ENCODE measurements around the gene CC2D1A. TPM values are rescaled to one million over a fixed set of nuclear protein-coding genes. Genes with fewer than 3 reads are reported as not detected.
A peak's percentile ranks its signal among the peaks of the same experiment; 100 is the strongest.

The CC2D1A gene
- total RNA-seq (10 to 100 TPM; 25.9 to 41.3 (median 37.4) TPM), total RNA-seq (7.5 to 43.3 (median 29.4) reads per million in 29 experiments)
- total RNA-seq (2013): 22.0 TPM

DNA sequence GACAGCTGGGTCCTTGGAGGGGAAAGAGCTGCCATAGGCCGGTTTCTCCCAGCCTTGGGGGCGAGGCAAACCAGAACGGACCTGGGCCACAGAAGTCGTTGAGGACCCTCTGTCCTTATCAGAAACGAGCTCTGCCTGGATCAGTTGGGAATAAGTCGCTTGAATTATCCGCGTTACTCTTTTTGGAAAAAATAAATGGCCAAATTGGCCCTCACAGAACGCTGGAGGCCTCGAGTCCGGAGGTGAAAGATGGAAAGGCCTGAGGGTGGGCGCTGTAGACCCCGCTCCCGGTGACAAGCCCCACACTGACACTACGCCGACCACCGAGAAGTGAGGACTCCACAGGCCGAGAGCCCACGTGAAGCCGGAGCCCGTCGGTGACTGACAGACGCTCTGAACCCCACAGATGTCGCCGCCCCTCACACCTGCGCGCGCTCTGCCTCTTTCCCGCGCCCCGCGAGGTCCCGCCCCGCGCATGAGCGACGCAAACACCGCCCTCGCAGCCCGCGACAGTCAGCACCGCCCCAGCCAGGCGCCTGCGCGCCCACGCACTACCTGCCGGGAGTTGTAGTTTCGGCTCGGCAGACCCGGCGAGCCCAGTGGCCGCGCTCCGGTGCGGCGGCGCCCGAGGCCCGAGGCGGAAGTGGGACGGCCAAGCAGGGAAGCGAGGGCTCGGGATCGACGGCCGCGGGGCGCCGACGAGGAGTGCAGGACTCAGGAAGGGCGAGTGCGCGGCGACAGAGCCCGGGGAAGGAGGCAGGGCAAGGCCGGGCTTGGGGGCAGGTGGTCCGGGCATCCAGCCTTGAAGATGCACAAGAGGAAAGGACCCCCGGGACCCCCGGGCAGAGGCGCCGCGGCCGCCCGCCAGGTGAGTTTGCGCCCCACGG lies at the start of gene CC2D1A, which contains the start of gene BRME1:
Gene CC2D1A, plus strand, starts transcription at position 568 of the 887 bp plus-strand sequence. Its CDS starts 241 bp downstream, at position 809.
Gene BRME1, minus strand, starts transcription at position 484 of the 887 bp plus-strand sequence. CDS start 1,225 bp downstream, outside the sequence.
- H3K9me3 ChIP-seq: no peaks in the 10 kb centered on the region
- peak within 1 kb of the TSS; percentile 15 for H3K27ac ChIP-seq (ENCODE audit: low read length)
- peaks cover 0 to 4% of the 10 kb centered on the region in 2 donors for H3K36me3 ChIP-seq (ENCODE audit: control insufficient read depth in 2 of 2, extremely low read depth in 1 of 2, insufficient read depth in 1 of 2, low read length in 1 of 2)
- CTCF ChIA-PET: interaction anchor here in 1 of 2 donors (0.7 to 0.9 kb wide), 3 partner anchors 19 to 27 kb away, joined by 4 to 5 read pairs (median 4); no protein-coding TSS in a partner anchor
- H3K27me3 ChIP-seq (replicated peaks in 1 of 2; ENCODE audit: control insufficient read depth in 2 of 2, extremely low read depth in 1 of 2, insufficient read depth in 2 of 2, low read length in 1 of 2): no peaks in the 10 kb centered on the region
- peaks cover 7 to 20% of the 10 kb centered on the region in 2 experiments for H3K4me1 ChIP-seq (ENCODE audit: control insufficient read depth in 1 of 2, extremely low read depth in 1 of 2, insufficient read depth in 2 of 2, low read length in 2 of 2)
- DNase-seq (peak; percentile 84 to 95 (median 93)), ATAC-seq (replicated peaks in 1 of 4) (peak; percentile 99 to 100 (median 99))
- Mint-ChIP-seq H3K36me3 (peaks cover 9% of the 10 kb centered on the region), H3K9me3 (no peaks in the 10 kb centered on the region), H3K27ac (peak within 1 kb of the TSS; percentile 76 to 85), H3K27me3 (no peaks in the 10 kb centered on the region), H3K4me3 (peak within 1 kb of the TSS; percentile 78 to 85 (median 83)), H3K4me1 (peaks cover 14 to 25% (median 17%) of the 10 kb centered on the region in 3 donors)
- POLR2A ChIA-PET: no interaction called here
- 11% methylated on average over 75 of the region's 86 CpGs for WGBS (ENCODE audit: insufficient coverage)
- H3K4me3 ChIP-seq (ENCODE audit: control insufficient read depth in 1 of 2, extremely low read depth in 1 of 2, low read length in 1 of 2): peak within 1 kb of the TSS; percentile 65 to 67

DNA sequence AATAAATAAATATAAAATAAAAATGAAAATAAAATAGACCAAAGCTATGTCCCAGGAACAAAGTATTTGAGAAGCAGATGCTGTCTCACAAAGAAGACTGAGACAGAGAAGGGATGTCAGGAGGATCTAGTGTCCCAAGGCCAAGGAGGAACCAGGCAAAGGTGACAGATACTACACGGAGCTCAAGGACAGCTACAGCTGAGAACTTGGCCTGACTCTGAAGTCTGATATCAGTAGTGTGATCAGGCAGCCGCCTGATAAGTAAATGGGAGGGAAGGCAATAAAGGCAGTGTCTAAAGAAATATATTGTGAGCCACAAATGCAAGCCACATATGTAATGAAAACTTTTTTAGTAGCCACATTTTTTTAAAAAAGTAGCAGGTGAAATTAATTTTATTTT lies 49.5 kb upstream of the CC2D1A start:
- H3K27ac Mint-ChIP-seq: no peak overlapping the region
- H3K9me3 Mint-ChIP-seq: no peaks in the 10 kb centered on the region
- ChIA-PET POLR2A (no interaction called here), CTCF (interaction anchor here in 1 of 2 donors (0.5 to 0.8 kb wide), 2 partner anchors 56 to 258 kb away, joined by 6 read pairs; no protein-coding TSS in a partner anchor)
- Histone ChIP-seq H3K4me3 (ENCODE audit: control insufficient read depth in 1 of 2, extremely low read depth in 1 of 2, low read length in 1 of 2) (no peak overlapping the region), H3K4me1 (ENCODE audit: control insufficient read depth in 1 of 2, extremely low read depth in 1 of 2, insufficient read depth in 2 of 2, low read length in 2 of 2) (peaks cover 0 to 10% of the 10 kb centered on the region in 2 experiments), H3K9me3 (no peaks in the 10 kb centered on the region), H3K27me3 (replicated peaks in 1 of 2; ENCODE audit: control insufficient read depth in 2 of 2, extremely low read depth in 1 of 2, insufficient read depth in 2 of 2, low read length in 1 of 2) (no peaks in the 10 kb centered on the region), H3K36me3 (ENCODE audit: control insufficient read depth in 2 of 2, extremely low read depth in 1 of 2, insufficient read depth in 1 of 2, low read length in 1 of 2) (no peaks in the 10 kb centered on the region), H3K27ac (ENCODE audit: low read length) (no peak overlapping the region)
- H3K4me3 Mint-ChIP-seq: no peak overlapping the region
- DNase-seq: no peak
- no peaks in the 10 kb centered on the region for H3K36me3 Mint-ChIP-seq
- 83% methylated on average over 1 of the region's 2 CpGs for WGBS (ENCODE audit: insufficient coverage)
- H3K4me1 Mint-ChIP-seq: peaks cover 13 to 16% (median 15%) of the 10 kb centered on the region in 3 donors
- no peaks in the 10 kb centered on the region for H3K27me3 Mint-ChIP-seq
- no peak for ATAC-seq (replicated peaks in 1 of 4)

DNA sequence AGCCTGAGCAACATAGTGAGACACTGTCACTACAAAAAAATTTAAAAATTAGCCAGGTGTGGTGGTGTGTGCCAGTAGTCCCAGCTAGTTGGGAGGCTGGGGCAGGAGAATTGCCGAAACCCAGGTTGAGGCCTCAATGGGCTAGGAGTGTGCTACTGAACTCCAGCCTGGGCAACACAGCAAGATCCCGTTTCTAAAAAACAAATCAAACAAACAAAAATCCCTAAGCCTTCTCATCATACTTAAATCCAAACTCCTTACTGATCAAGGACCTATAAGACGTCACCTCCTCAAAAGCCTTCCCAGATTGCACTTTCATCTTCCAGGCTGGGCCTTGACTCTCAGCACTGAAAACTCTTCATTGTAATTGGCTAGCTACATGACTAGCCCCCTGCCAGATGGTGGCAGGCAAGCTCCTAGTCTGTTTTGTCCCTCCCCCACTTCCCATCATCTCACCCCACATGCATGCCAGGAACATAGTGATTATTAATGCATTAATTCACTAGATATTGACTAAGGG lies 46.6 kb upstream of the CC2D1A start:
- DNase-seq (no peak), ATAC-seq (replicated peaks in 1 of 4) (no peak)
- peaks cover 0 to 12% of the 10 kb centered on the region in 2 experiments for H3K27me3 ChIP-seq (replicated peaks in 1 of 2; ENCODE audit: control insufficient read depth in 2 of 2, extremely low read depth in 1 of 2, insufficient read depth in 2 of 2, low read length in 1 of 2)
- ChIA-PET POLR2A (interaction anchor here in 1 of 2 donors (0.6 kb wide), 1 partner anchor 22 kb away, joined by 4 read pairs; no protein-coding TSS in a partner anchor), CTCF (no interaction called here)
- H3K9me3 Mint-ChIP-seq: no peaks in the 10 kb centered on the region
- H3K4me1 Mint-ChIP-seq: peaks cover 30 to 36% (median 33%) of the 10 kb centered on the region in 3 donors
- no peak overlapping the region for H3K4me3 Mint-ChIP-seq
- H3K27ac Mint-ChIP-seq: peak overlapping the region in 1 of 2 donors; percentile 1
- H3K36me3 ChIP-seq (ENCODE audit: control insufficient read depth in 2 of 2, extremely low read depth in 1 of 2, insufficient read depth in 1 of 2, low read length in 1 of 2): no peaks in the 10 kb centered on the region
- H3K27me3 Mint-ChIP-seq: peaks cover 6 to 10% of the 10 kb centered on the region in 2 donors
- no peak overlapping the region for H3K4me3 ChIP-seq (ENCODE audit: control insufficient read depth in 1 of 2, extremely low read depth in 1 of 2, low read length in 1 of 2)
- no peak overlapping the region for H3K27ac ChIP-seq (ENCODE audit: low read length)
- peaks cover 0 to 30% of the 10 kb centered on the region in 2 experiments for H3K4me1 ChIP-seq (ENCODE audit: control insufficient read depth in 1 of 2, extremely low read depth in 1 of 2, insufficient read depth in 2 of 2, low read length in 2 of 2)
- no peaks in the 10 kb centered on the region for H3K9me3 ChIP-seq
- WGBS (ENCODE audit: insufficient coverage): 94% methylated on average over 3 of the region's 3 CpGs
- H3K36me3 Mint-ChIP-seq: no peaks in the 10 kb centered on the region

DNA sequence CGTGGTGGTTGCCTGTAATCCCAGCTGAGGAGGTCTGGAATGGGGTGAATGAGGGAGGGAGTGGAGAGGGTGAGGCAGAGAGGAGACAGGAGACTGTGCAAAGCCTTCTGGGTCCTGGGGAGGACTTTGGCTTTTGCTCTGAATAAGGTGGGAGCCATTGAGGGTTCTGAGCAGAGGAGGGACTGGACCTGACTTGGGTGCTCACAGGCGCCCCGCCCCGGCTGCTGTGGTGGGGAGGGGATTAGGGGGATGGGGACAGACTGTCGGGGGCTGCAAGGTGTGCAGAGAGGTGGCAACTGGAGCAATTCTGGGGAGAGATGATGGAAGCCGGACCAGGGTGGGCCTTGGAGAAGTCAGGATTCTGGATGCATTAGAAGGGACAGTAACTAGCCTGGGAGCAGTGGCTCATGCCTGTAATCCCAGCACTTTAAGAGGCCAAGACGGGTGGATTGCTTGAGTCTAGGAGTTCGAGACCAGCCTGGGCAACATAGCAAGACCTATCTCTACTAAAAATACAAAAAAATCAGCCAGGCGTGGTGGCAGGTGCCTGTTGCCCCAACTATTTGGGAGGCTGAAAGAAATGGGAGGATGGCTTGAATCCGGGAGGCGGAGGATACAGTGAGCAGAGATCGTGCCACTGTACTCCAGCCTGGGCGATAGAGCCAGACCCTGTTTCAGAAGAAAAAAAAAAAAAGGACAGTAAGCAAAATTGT lies 45.2 kb upstream of the CC2D1A start:
- no peaks in the 10 kb centered on the region for H3K9me3 Mint-ChIP-seq
- peak overlapping the region; percentile 88 to 92 for H3K27ac Mint-ChIP-seq
- ATAC-seq (replicated peaks in 1 of 4) (no peak), DNase-seq (no peak)
- ChIA-PET CTCF (interaction anchor here (0.5 to 3.2 kb wide), 6 partner anchors 14 to 492 kb away, joined by 3 to 31 read pairs (median 7); partner anchors contain the start of gene C19orf53 (in 1 of the 2)), POLR2A (interaction anchor here (0.5 to 1.8 kb wide), 7 partner anchors 14 to 171 kb away, joined by 4 to 8 read pairs (median 6); partner anchors contain the start of gene IL27RA (in 1 of the 2))
- no peak overlapping the region for H3K4me3 ChIP-seq (ENCODE audit: control insufficient read depth in 1 of 2, extremely low read depth in 1 of 2, low read length in 1 of 2)
- peak overlapping the region; percentile 84 to 90 (median 86) for H3K4me3 Mint-ChIP-seq
- 92% methylated on average over 9 of the region's 13 CpGs for WGBS (ENCODE audit: insufficient coverage)
- H3K4me1 Mint-ChIP-seq: peaks cover 34 to 39% (median 37%) of the 10 kb centered on the region in 3 donors
- peaks cover 0 to 20% of the 10 kb centered on the region in 2 experiments for H3K27me3 ChIP-seq (replicated peaks in 1 of 2; ENCODE audit: control insufficient read depth in 2 of 2, extremely low read depth in 1 of 2, insufficient read depth in 2 of 2, low read length in 1 of 2)
- peaks cover 3 to 35% of the 10 kb centered on the region in 2 experiments for H3K4me1 ChIP-seq (ENCODE audit: control insufficient read depth in 1 of 2, extremely low read depth in 1 of 2, insufficient read depth in 2 of 2, low read length in 2 of 2)
- no peaks in the 10 kb centered on the region for H3K36me3 Mint-ChIP-seq
- peak overlapping the region; percentile 99 for H3K27ac ChIP-seq (ENCODE audit: low read length)
- H3K9me3 ChIP-seq: no peaks in the 10 kb centered on the region
- no peaks in the 10 kb centered on the region for H3K36me3 ChIP-seq (ENCODE audit: control insufficient read depth in 2 of 2, extremely low read depth in 1 of 2, insufficient read depth in 1 of 2, low read length in 1 of 2)
- peaks cover 9 to 13% of the 10 kb centered on the region in 2 donors for H3K27me3 Mint-ChIP-seq

DNA sequence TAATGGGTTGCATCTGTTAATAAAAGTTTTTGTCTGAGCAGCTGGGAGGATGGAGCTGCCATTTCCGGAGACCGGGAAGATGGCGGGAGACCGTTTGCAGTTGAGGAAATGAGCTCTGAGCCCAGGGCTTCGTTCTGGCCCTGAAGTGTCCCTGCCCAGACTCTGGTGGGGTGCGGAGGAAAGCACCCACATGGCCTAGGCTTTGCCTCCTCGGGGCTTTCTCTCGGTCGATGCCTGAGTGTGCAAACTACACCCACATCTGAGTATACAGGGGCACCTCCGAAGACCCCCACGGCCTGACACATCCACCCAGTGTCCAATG lies 44.6 kb upstream of the CC2D1A start:
- ChIA-PET CTCF (interaction anchor here (0.5 to 3.2 kb wide), 7 partner anchors 9 to 113 kb away, joined by 4 to 31 read pairs (median 8); partner anchors contain the start of gene C19orf53 (in 1 of the 2)), POLR2A (interaction anchor here (0.5 to 1.8 kb wide), 7 partner anchors 15 to 170 kb away, joined by 4 to 8 read pairs (median 6); partner anchors contain the start of gene IL27RA (in 1 of the 2))
- DNase-seq: peak in 2 of 35 experiments; percentile 42 to 65
- Histone ChIP-seq H3K27me3 (replicated peaks in 1 of 2; ENCODE audit: control insufficient read depth in 2 of 2, extremely low read depth in 1 of 2, insufficient read depth in 2 of 2, low read length in 1 of 2) (peaks cover 0 to 26% of the 10 kb centered on the region in 2 experiments), H3K4me1 (ENCODE audit: control insufficient read depth in 1 of 2, extremely low read depth in 1 of 2, insufficient read depth in 2 of 2, low read length in 2 of 2) (peaks cover 3 to 40% of the 10 kb centered on the region in 2 experiments), H3K36me3 (ENCODE audit: control insufficient read depth in 2 of 2, extremely low read depth in 1 of 2, insufficient read depth in 1 of 2, low read length in 1 of 2) (no peaks in the 10 kb centered on the region), H3K9me3 (no peaks in the 10 kb centered on the region), H3K4me3 (ENCODE audit: control insufficient read depth in 1 of 2, extremely low read depth in 1 of 2, low read length in 1 of 2) (peak overlapping the region in 1 of 2 donors; percentile 82), H3K27ac (ENCODE audit: low read length) (peak overlapping the region; percentile 99)
- peak overlapping the region; percentile 88 to 92 for H3K27ac Mint-ChIP-seq
- H3K27me3 Mint-ChIP-seq: peaks cover 10 to 16% of the 10 kb centered on the region in 2 donors
- peaks cover 36 to 43% (median 41%) of the 10 kb centered on the region in 3 donors for H3K4me1 Mint-ChIP-seq
- H3K9me3 Mint-ChIP-seq: no peaks in the 10 kb centered on the region
- peak in 3 of 4 experiments; percentile 4 to 25 (median 6) for ATAC-seq (replicated peaks in 1 of 4)
- WGBS (ENCODE audit: insufficient coverage): 35% methylated on average over 6 of the region's 11 CpGs
- H3K36me3 Mint-ChIP-seq: no peaks in the 10 kb centered on the region
- peak overlapping the region; percentile 84 to 90 (median 86) for H3K4me3 Mint-ChIP-seq

Data from T-cell (primary cell).